Hepatocyte (in vitro differentiated cells): ENCODE results near the gene SH3PXD2B. TPM values are rescaled to one million over a fixed set of nuclear protein-coding genes. Genes with fewer than 3 reads are reported as not detected.
"Not testable (repeated sequence)": the region's sequence is repeated elsewhere in the genome, so short reads cannot be mapped to it uniquely, and the experiment has no call there.

Experiments
- DNase-seq: peaks from one replicate; pipeline ENCODE4 v3.0.0-alpha.2; 2016; ENCODE audit warnings: low spot score
- H2AFZ ChIP-seq: fragments of 200-600 bp; sonication (generic); 2 replicates; pipeline ENCODE4 v1.6.0; 2016; ENCODE audit warnings: antibody characterized with exemption, mild to moderate bottlenecking
- H3K27ac ChIP-seq: fragments of 200-600 bp; sonication (generic); 2 replicates; pipeline ENCODE4 v1.5.1; 2016; ENCODE audit warnings: mild to moderate bottlenecking
- H3K27me3 ChIP-seq: fragments of 200-600 bp; sonication (generic); 2 replicates; pipeline ENCODE4 v1.6.1; 2016
- H3K36me3 ChIP-seq: fragments of 200-600 bp; sonication (generic); replicated peaks from 2 replicates; pipeline ENCODE4 v1.5.1; 2016; ENCODE audit warnings: low read depth; ENCODE audit not compliant: insufficient read depth
- H3K4me1 ChIP-seq: fragments of 200-600 bp; sonication (generic); 2 replicates; pipeline ENCODE4 v1.5.1; 2016; ENCODE audit warnings: mild to moderate bottlenecking, moderate library complexity; ENCODE audit not compliant: insufficient read depth
- H3K4me2 ChIP-seq: fragments of 200-600 bp; sonication (generic); 2 replicates; pipeline ENCODE4 v1.6.0; 2016
- H3K4me3 ChIP-seq: fragments of 200-600 bp; sonication (generic); 2 replicates; pipeline ENCODE4 v1.5.1; 2016; ENCODE audit warnings: mild to moderate bottlenecking
- H3K79me2 ChIP-seq: fragments of 200-600 bp; sonication (generic); 2 replicates; pipeline ENCODE4 v1.6.0; 2017; ENCODE audit warnings: mild to moderate bottlenecking
- H3K9me2 ChIP-seq: fragments of 200-600 bp; sonication (generic); replicated peaks from 2 replicates; pipeline ENCODE4 v1.6.0; 2017; ENCODE audit warnings: mild to moderate bottlenecking; ENCODE audit not compliant: insufficient read depth
- H3K9me3 ChIP-seq: fragments of 200-600 bp; sonication (generic); 2 replicates; pipeline ENCODE4 v1.5.1; 2016; ENCODE audit warnings: low read depth, mild to moderate bottlenecking
- H4K20me1 ChIP-seq: fragments of 200-600 bp; sonication (generic); 2 replicates; pipeline ENCODE4 v1.6.0; 2016; ENCODE audit warnings: mild to moderate bottlenecking; ENCODE audit not compliant: insufficient read depth, poor library complexity, severe bottlenecking
- EZH2 ChIP-seq: fragments of 200-600 bp; sonication (generic); IDR thresholded peaks from 2 replicates; pipeline ENCODE4 v1.6.1; 2016; ENCODE audit warnings: antibody characterized with exemption, mild to moderate bottlenecking, borderline replicate concordance
- EZH2phosphoT487 ChIP-seq: fragments of 200-600 bp; sonication (generic); IDR thresholded peaks from one replicate; pipeline ENCODE4 v1.6.1; 2018; ENCODE audit warnings: antibody characterized with exemption, mild to moderate bottlenecking, low read depth, moderate library complexity; ENCODE audit not compliant: unreplicated experiment, severe bottlenecking
- WGBS: methylation state at CpG from one replicate; pipeline ENCODE4 v1.1.6; 2016; ENCODE audit warnings: low lambda C conversion rate; ENCODE audit errors: missing lambda C conversion rate; 5-methylcytosine and 5-hydroxymethylcytosine counted together
- polyA plus RNA-seq: library from polyadenylated mRNA; unstranded; fragments of >200 nt; fragmentation: Nextera tagmentation; extraction: Ambion mirVana; gene quantifications from 2 replicates; pipeline ENCODE4 v1.2.1, GENCODE V29; 2016
- total RNA-seq: library from RNA; depleted of rRNA; stranded (reverse); fragments of >200 nt; gene quantifications from 2 replicates; pipeline ENCODE4 v1.2.3, GENCODE V29; 2014
- TF ChIP-seq, protein P1 (sequence below): fragments of 200-600 bp; sonication (generic); IDR thresholded peaks from 2 replicates; pipeline ENCODE4 v1.5.1; 2016; ENCODE audit warnings: antibody characterized with exemption, mild to moderate bottlenecking; ENCODE audit not compliant: poor library complexity

Gene SH3PXD2B
- total and polyA plus RNA-seq, 2 experiments from 2014 or later: 27.8 to 28.5 TPM

DNA sequence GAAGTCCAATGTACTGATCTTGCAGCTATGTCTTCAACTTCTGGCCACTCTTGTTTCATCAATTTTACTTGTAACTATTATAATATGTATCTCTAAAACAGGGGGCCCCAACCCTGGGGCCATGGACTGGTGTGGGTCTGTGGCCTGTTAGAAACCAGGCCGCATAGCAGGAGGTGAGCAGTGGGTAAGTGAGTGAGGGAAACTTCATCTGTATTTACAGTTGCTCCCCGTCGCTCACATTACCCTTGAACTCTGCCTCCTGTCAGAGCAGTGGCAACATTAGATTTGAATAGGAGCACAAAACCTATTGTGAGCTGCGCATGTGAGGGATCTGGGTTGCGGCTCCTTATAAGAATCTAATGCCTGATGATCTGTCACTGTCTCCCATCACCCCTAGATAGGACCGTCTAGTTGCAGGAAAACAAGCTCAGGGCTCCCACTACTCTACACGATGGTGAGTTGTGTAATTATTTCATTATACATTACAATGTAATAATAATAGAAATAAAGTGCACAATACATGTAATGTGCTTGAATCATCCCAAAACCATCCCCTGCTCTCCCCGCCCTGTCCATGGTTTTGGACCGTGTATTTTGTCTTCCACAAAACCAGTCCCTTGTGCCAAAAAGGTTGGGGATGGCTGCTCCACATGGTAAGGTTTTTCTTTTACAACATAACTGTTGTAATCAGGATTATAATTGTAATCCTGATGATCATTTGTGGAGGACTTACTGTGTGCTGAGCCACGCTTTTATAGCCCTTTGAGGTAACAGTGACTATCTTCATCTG lies 26.9 kb upstream of the SH3PXD2B start:
- Histone ChIP-seq H4K20me1 (no peaks in the 10 kb centered on the region), H3K9me2 (no peaks in the 10 kb centered on the region), H3K36me3 (no peaks in the 10 kb centered on the region), H3K9me3 (no peaks in the 10 kb centered on the region), H3K4me1 (no peaks in the 10 kb centered on the region), H3K4me3 (no peak overlapping the region), H3K79me2 (no peaks in the 10 kb centered on the region), H3K27ac (no peak overlapping the region), H3K4me2 (no peak overlapping the region), H3K27me3 (no peaks in the 10 kb centered on the region), H2AFZ (no peak overlapping the region)
- no peak for TF ChIP-seq EZH2phosphoT487
- TF ChIP-seq, protein P1, sequence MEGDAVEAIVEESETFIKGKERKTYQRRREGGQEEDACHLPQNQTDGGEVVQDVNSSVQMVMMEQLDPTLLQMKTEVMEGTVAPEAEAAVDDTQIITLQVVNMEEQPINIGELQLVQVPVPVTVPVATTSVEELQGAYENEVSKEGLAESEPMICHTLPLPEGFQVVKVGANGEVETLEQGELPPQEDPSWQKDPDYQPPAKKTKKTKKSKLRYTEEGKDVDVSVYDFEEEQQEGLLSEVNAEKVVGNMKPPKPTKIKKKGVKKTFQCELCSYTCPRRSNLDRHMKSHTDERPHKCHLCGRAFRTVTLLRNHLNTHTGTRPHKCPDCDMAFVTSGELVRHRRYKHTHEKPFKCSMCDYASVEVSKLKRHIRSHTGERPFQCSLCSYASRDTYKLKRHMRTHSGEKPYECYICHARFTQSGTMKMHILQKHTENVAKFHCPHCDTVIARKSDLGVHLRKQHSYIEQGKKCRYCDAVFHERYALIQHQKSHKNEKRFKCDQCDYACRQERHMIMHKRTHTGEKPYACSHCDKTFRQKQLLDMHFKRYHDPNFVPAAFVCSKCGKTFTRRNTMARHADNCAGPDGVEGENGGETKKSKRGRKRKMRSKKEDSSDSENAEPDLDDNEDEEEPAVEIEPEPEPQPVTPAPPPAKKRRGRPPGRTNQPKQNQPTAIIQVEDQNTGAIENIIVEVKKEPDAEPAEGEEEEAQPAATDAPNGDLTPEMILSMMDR: no peak
- DNase-seq: no peak
- WGBS: 88% methylated on average over 10 of the region's 10 CpGs

DNA sequence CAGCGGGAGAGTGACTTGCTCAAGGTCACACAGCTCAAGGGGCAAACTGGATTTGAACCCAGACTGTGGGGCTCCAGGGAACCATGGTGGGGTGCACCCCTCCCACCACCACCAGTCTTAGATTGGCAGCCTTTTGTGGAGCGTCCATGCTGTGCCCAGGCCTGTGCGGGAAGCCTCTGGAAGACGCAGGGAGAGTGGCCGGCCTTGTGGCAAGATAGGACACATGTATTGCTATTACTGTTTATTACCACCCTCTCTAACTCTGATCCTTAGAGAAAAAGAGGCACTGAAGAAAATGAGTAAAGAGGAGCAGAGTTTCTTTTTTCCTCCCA lies 25.4 kb upstream of the SH3PXD2B start:
- Histone ChIP-seq H4K20me1 (no peaks in the 10 kb centered on the region), H3K27me3 (no peaks in the 10 kb centered on the region), H3K27ac (no peak overlapping the region), H3K9me2 (no peaks in the 10 kb centered on the region), H3K4me2 (no peak overlapping the region), H2AFZ (no peak overlapping the region), H3K4me3 (no peak overlapping the region), H3K36me3 (no peaks in the 10 kb centered on the region), H3K9me3 (no peaks in the 10 kb centered on the region), H3K4me1 (no peaks in the 10 kb centered on the region), H3K79me2 (no peaks in the 10 kb centered on the region)
- 82% methylated on average over 5 of the region's 5 CpGs for WGBS
- DNase-seq: no peak
- no peak for TF ChIP-seq EZH2
- TF ChIP-seq, protein P1: no peak
- no peak for TF ChIP-seq EZH2phosphoT487

DNA sequence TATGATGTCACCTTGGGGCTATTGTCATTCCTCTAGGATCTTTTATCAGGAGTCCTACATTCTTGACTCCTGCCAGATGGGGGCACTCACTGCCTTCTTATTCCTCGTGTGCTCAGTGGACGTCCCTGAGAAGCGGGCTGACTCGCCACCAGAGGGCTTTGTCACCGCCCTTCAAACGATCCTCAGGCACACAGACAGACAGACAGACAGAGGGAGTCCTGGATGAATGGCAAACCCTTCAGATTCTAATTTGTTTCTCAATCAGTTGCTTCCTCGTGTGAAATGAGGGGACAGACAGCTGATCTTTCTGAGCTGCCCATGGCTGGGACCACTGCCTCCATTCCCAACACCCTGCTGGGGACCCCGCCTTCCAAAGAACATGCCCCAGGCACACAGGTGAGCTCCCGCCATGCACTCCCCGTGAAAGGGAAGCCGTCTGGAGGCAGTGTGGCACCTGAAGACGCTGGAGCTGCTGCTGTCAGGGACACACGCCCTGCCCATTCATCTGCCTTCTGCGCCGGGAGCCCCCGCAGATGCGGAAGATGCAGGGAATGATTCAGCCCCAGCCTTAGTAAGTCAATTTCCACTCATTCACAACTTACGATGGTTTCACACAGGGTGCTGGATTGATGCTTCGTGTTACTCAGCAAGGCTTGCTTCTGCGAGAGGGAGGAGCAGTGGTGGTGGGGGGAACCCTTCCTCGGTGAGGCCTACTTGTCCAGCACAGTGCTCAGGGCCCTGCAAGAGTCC lies 24.9 kb upstream of the SH3PXD2B start:
- Histone ChIP-seq H3K27ac (no peak overlapping the region), H3K9me3 (no peaks in the 10 kb centered on the region), H2AFZ (no peak overlapping the region), H4K20me1 (no peaks in the 10 kb centered on the region), H3K4me3 (no peak overlapping the region), H3K27me3 (no peaks in the 10 kb centered on the region), H3K4me1 (no peaks in the 10 kb centered on the region), H3K9me2 (no peaks in the 10 kb centered on the region), H3K79me2 (no peaks in the 10 kb centered on the region), H3K36me3 (no peaks in the 10 kb centered on the region), H3K4me2 (no peak overlapping the region)
- TF ChIP-seq, protein P1: peak; percentile 99
- TF ChIP-seq EZH2phosphoT487: no peak
- 50% methylated on average over 21 of the region's 21 CpGs for WGBS
- DNase-seq: peak; percentile 93

DNA sequence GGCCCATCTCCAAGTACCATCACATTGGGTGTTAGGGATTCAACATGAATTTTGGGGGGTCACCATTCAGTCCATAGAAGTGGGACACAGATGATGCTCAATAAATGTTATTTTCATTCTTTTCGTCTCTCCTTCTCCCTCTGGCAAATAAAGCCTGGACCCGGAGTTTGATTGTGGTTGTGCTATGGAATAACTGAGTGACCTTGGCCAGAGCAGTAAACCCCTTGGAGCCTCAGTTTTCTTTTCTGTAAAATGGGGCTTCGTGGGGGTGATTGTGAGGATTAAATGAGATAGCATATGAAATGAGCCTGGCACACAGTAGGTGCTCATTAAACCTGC lies 24.3 kb upstream of the SH3PXD2B start:
- H3K4me2 ChIP-seq, H3K36me3 ChIP-seq, H3K9me2 ChIP-seq, H4K20me1 ChIP-seq, H3K27ac ChIP-seq, H3K9me3 ChIP-seq, DNase-seq, H3K4me1 ChIP-seq, H2AFZ ChIP-seq, H3K4me3 ChIP-seq, H3K27me3 ChIP-seq, H3K79me2 ChIP-seq: not testable (repeated sequence)
- 58% methylated on average over 3 of the region's 3 CpGs for WGBS
